Sigmoid colon (tissue), 7 donors: Measurements from ENCODE around the gene CXCR3. TPM values are rescaled to one million over a fixed set of nuclear protein-coding genes. Genes with fewer than 3 reads are reported as not detected.
"Not testable (repeated sequence)": the region's sequence is repeated elsewhere in the genome, so short reads cannot be mapped to it uniquely, and the experiment has no call there.

Source experiments
- DNase-seq: peaks from one replicate; pipeline ENCODE4 v3.0.0-alpha.2; 2019
- H3K27ac ChIP-seq, 4 donors: fragments of 200-600 bp; sonication (generic); one replicate each; pipeline ENCODE4 v1.5.1; 2016 to 2019; ENCODE audit warnings: mild to moderate bottlenecking in 1 of 4
- H3K27me3 ChIP-seq, 3 donors: fragments of 200-600 bp; sonication (generic); one replicate each; pipeline ENCODE4 v1.5.1; 2019; ENCODE audit warnings: mild to moderate bottlenecking in 1 of 3
- H3K36me3 ChIP-seq, 4 donors: fragments of 200-600 bp; sonication (generic); one replicate each; pipeline ENCODE4 v1.5.1; 2016 to 2019
- H3K4me1 ChIP-seq, 4 donors: fragments of 200-600 bp; sonication (generic); one replicate each; pipeline ENCODE4 v1.5.1; 2017 to 2019
- H3K4me3 ChIP-seq, 4 donors: fragments of 200-600 bp; sonication (generic); one replicate each; pipeline ENCODE4 v1.5.1; 2017 to 2019; ENCODE audit warnings: mild to moderate bottlenecking in 2 of 4, moderate library complexity in 1 of 4
- H3K9me3 ChIP-seq, 4 donors: fragments of 200-600 bp in 3 of 4; sonication (generic) in 3 of 4; one replicate each; pipeline versions ENCODE4 v1.5.1 to v1.6.1; 2013 to 2019
- CTCF ChIP-seq, 4 experiments: fragments of 450-650 bp in 3 of 4; fragments of 200-600 bp in 1 of 4; IDR thresholded peaks; one replicate each; pipeline ENCODE4 v1.5.1; 2016 to 2019; ENCODE audit warnings: antibody characterized with exemption in 4 of 4, mild to moderate bottlenecking in 3 of 4, moderate library complexity in 2 of 4
- EP300 ChIP-seq, 4 donors: sonication (generic); formaldehyde crosslinking; IDR thresholded peaks; one replicate each; pipeline ENCODE4 v1.6.1; 2017; ENCODE audit warnings: antibody characterized with exemption in 4 of 4
- POLR2A ChIP-seq, 2 donors: fragments of 450-650 bp; IDR thresholded peaks; one replicate each; pipeline ENCODE4 v1.6.1; 2016; ENCODE audit warnings: antibody characterized with exemption in 2 of 2, mild to moderate bottlenecking in 2 of 2, moderate library complexity in 2 of 2
- POLR2AphosphoS5 ChIP-seq, 4 donors: sonication (generic); formaldehyde crosslinking; IDR thresholded peaks; one replicate each; pipeline ENCODE4 v1.6.1; 2017; ENCODE audit warnings: antibody characterized with exemption in 4 of 4
- WGBS, 2 donors: extraction: QIAGEN DNeasy Blood & Tissue Kit; methylation state at CpG; one replicate each; pipeline ENCODE4 v1.1.7; 2013; 5-methylcytosine and 5-hydroxymethylcytosine counted together
- intact Hi-C: fragments of 100-400 bp; cut with DNase I; formaldehyde crosslinking; loops from one replicate; pipeline ENCODE4 v1.15.1; 2023
- polyA plus RNA-seq, 3 donors: library from polyadenylated mRNA; stranded (reverse); fragments of 200-250 nt; gene quantifications; one replicate each; pipeline ENCODE4 v1.2.3, GENCODE V29; 2013
- total RNA-seq, 4 donors: library from RNA; depleted of rRNA; stranded (reverse); fragments of >200 nt; gene quantifications; one replicate each; pipeline ENCODE4 v1.1.0, GENCODE V29; 2016
- donor health status: healthy with polysubstance abuse.
- donor health status: Bipolar disorder and iron deficiency.
- donor health status: healthy.

CXCR3 gene
- total and polyA plus RNA-seq, 7 donors, result 0.60 to 6.5 (median 0.69) TPM; not detected in 4

GRCh38 chrX:71650333-71650969, 32.1 kb upstream of the CXCR3 start:
- 16 to 46% methylated on average over 4 of the region's 4 CpGs for WGBS, 2 donors
- Histone ChIP-seq H3K27ac (no peak overlapping the region), H3K4me3 (no peak overlapping the region), H3K27me3 (no peaks in the 10 kb centered on the region), H3K9me3 (no peaks in the 10 kb centered on the region), H3K4me1 (no peaks in the 10 kb centered on the region), H3K36me3 (no peaks in the 10 kb centered on the region)
- no peak for DNase-seq
- TF ChIP-seq EP300 (IDR thresholded peaks at IDR 0.05) (no peak), POLR2AphosphoS5 (IDR thresholded peaks at IDR 0.05) (no peak)
- intact Hi-C loops, result no loop called here

GRCh38 chrX:71644406-71644805, 26.1 kb upstream of the CXCR3 start:
- DNase-seq, H3K9me3 ChIP-seq, intact Hi-C loops, H3K27ac ChIP-seq, H3K4me3 ChIP-seq, H3K27me3 ChIP-seq, H3K4me1 ChIP-seq, H3K36me3 ChIP-seq: not testable (repeated sequence)
- 34 to 79% methylated on average over 4 to 5 of the region's 6 CpGs for WGBS, 2 donors

- Histone ChIP-seq H3K4me3 (no peak overlapping the region), H3K4me1 (peaks cover 0 to 7% (median 0%) of the 10 kb centered on the region in 4 donors), H3K36me3 (no peaks in the 10 kb centered on the region), H3K27ac (no peak overlapping the region), H3K9me3 (no peaks in the 10 kb centered on the region), H3K27me3 (no peaks in the 10 kb centered on the region)
- DNase-seq, result no peak
- 84 to 95% methylated on average over 4 of the region's 4 CpGs for WGBS, 2 donors
- TF ChIP-seq POLR2A (IDR thresholded peaks at IDR 0.05) (no peak), EP300 (IDR thresholded peaks at IDR 0.05) (no peak), POLR2AphosphoS5 (IDR thresholded peaks at IDR 0.05) (no peak), CTCF (IDR thresholded peaks at IDR 0.05) (no peak)
- intact Hi-C loops, result no loop called here
Measured at GRCh38 chrX:71640002-71640401, 21.7 kb upstream of the CXCR3 start.

- no peaks in the 10 kb centered on the region for H3K36me3 ChIP-seq
- peak overlapping the region in 2 of 4 donors; percentile 53 to 63 for H3K27ac ChIP-seq
- no peak for DNase-seq
- H3K4me1 ChIP-seq, result peaks cover 0 to 7% (median 0%) of the 10 kb centered on the region in 4 donors
- intact Hi-C loops, result no loop called here
- WGBS, 2 donors, result 66 to 81% methylated on average over 4 of the region's 4 CpGs
- no peak overlapping the region for H3K4me3 ChIP-seq
- no peak for TF ChIP-seq POLR2AphosphoS5 (IDR thresholded peaks at IDR 0.05)
- TF ChIP-seq POLR2A (IDR thresholded peaks at IDR 0.05), result no peak
- no peak for TF ChIP-seq EP300 (IDR thresholded peaks at IDR 0.05)
- TF ChIP-seq CTCF (IDR thresholded peaks at IDR 0.05), result no peak
- no peaks in the 10 kb centered on the region for H3K9me3 ChIP-seq
- H3K27me3 ChIP-seq, result no peaks in the 10 kb centered on the region
Measured at GRCh38 chrX:71638409-71638808, 20.1 kb upstream of the CXCR3 start.

- Histone ChIP-seq H3K27ac (peak overlapping the region in 3 of 4 donors; percentile 5 to 63 (median 53)), H3K36me3 (no peaks in the 10 kb centered on the region)
Measured at GRCh38 chrX:71637848-71638247, 19.5 kb upstream of the CXCR3 start.

More at GRCh38 chrX:71637848-71638247, 19.5 kb upstream of the CXCR3 start:
- DNase-seq, result no peak
- no peak overlapping the region for H3K4me3 ChIP-seq
- 46 to 51% methylated on average over 4 of the region's 4 CpGs for WGBS, 2 donors
- peaks cover 0 to 7% (median 0%) of the 10 kb centered on the region in 4 donors for H3K4me1 ChIP-seq
- TF ChIP-seq POLR2A (IDR thresholded peaks at IDR 0.05), result no peak
- no peak for TF ChIP-seq EP300 (IDR thresholded peaks at IDR 0.05)
- TF ChIP-seq POLR2AphosphoS5 (IDR thresholded peaks at IDR 0.05), result no peak
- TF ChIP-seq CTCF (IDR thresholded peaks at IDR 0.05), result no peak
- no peaks in the 10 kb centered on the region for H3K27me3 ChIP-seq
- intact Hi-C loops, result no loop called here
- no peaks in the 10 kb centered on the region for H3K9me3 ChIP-seq
